Endometrial microvascular endothelial cells (primary cell): ENCODE data around the gene KCMF1. TPM values are rescaled to one million over a fixed set of nuclear protein-coding genes. Genes with fewer than 3 reads are reported as not detected.
"Not testable (repeated sequence)": the region's sequence is repeated elsewhere in the genome, so short reads cannot be mapped to it uniquely, and the experiment has no call there.

Source experiments
- in situ Hi-C: cut with HindIII; loops from 2 replicates; pipeline ENCODE4 v1.10.0; 2017; ENCODE audit warnings: low sequenced_read_pairs, low pct_unique_long_range_greater_than_20kb; ENCODE audit errors: inconsistent ontology term
- total RNA-seq: library from RNA; depleted of rRNA; stranded (reverse); fragments of >200 nt; gene quantifications from one replicate; pipeline ENCODE4 v1.2.3, GENCODE V29; 2015; ENCODE audit errors: inconsistent ontology term

The KCMF1 gene
- total RNA-seq = 68.7 TPM

DNA sequence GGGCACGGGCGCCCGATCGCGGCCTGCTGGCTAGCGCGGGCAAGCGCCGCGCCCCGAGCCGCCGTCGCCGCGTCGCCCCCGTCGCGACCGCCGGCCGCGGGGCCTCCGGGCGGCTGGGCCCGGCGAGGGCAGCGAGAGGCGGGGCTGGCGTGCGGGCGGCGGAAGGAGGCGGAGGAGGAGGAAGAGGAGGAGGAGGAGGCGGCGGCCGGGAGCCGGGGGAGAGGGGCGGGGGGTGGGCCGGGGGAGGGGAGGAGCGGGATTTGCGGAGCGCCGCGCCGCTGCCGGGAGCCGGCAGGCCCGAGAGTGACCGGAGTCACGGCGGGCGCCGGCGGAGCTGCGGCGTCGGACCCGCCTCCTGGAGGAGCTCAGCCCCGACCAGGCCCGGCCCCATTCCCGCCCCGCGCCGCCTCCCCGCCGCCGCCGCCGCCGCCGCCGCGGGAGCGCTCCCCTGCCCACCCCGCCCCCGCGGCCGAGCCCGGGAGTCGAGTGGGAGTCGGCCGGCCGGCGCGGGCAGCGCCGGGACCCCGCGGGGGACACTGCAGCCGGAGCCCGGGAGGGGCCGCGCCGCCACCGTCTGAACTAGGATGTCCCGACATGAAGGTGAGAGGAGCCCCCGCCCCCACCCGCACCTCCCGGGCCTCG lies at the start of gene KCMF1:
Gene KCMF1, plus strand, starts transcription at position 294 of the 642 bp plus-strand sequence. Its CDS starts 291 bp downstream, at position 585.
- in situ Hi-C loops = no loop called here

DNA sequence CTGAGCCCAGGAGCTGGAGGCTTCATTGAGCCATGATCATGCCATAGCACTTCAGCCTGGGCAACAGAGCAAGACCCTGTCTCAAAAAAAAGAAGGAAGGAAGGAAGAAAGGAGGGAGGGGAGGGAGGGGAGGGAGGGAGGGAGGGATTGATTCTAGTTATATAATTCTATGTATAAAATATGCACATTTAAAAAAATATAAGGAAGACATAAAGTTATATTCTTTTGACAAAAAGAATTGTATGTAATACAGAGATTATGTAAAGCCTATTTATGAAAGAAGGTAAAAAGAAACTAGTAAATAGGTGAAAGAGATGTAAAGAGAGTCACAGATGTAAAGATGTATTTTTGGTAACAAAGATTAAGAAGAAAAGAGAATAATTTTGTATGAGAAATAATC lies 48.0 kb upstream of the KCMF1 start:
- in situ Hi-C loops = no loop called here

DNA sequence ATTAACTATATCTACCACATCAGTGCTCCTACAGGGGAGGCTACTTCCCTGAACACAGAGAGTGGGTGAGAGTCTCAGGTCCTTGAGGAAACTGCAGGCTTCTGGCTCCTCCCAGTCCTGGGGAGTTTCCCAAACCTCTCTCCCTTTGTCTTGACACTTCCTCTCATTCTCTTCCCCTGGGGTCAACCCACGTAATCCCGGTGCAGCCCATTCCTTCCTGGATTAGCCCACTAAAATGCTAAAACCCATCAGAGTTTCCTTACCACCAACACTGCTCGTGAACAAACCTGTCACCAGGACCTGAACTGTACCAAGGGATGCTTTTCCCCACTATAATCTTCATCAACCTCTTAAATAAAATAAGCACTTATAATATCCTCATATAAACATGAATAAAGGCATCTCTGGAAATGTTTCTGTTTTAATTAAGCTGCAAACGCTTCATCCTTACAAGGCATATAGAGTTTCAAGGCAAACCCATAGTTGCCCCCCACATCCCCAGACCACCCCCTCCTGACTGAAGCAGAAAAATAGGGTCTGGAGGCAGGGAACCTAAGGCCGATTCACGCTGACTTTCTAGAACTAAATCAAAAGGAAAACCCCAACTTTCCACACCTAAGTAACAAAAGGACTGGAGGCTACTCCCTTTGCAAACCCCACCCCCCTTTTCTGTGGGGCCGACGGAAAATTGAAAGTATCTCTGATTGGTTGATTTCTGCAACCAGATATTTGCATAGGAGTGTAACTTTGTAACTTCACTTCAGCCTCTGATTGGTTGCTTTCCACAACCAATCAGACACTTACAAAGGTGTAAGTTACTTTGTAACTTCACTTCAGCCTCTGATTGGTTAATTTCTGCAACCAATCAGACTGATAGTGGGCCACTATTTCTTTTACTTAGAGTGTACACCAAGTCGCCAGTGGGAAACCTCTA lies 46.5 kb upstream of the KCMF1 start:
- in situ Hi-C loops = no loop called here

DNA sequence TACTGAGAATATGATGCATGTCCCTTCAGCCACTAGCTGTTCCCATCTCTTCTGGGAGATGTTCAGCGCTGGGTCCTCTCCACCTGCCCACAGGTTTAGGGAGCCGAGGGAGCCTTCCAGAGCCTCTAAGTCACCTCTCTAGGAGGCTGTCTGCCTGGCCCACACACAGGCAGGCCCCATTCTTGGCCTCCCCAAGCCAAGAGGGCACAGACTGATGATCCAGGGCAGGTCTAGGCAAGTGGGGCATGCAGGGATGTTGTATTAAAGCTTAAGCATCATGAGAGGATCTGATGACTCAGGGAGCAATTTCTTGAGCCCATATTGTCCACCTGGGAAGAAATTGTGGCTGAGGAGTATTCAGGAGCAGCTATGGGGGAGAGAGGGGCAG lies 45.6 kb upstream of the KCMF1 start:
- in situ Hi-C loops = no loop called here

DNA sequence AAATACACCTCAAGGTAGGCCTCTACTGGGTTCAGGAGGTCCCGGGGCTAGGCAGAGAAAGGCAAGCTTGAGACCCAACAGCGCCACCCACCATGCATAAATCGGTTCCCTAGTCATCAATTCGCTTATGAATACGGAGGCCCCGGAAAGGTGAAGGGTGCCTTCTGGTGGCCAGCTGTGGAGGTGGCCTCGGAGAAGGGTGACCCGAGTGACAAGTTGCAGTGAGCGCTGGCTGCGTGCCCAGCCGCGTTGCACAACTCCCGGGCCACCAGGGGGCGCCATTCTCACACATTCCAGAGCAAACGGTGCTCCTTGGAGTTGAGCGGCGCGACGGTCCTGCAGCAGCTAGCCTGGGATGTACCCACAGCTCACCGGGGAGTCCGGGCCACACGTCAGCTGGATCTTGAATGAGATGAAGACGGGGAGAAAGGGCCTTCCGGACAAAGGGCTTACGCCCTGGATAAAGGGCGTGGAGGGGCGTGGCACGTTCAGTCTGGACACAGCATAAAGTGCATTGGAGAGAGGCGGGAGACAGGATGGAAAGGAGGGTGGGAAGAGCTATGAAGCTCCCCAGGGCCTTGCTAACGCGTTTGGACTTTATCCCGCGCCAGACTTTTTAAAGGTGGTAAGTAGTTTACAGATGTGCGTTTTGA lies 45.1 kb upstream of the KCMF1 start:
- in situ Hi-C loops = no loop called here

DNA sequence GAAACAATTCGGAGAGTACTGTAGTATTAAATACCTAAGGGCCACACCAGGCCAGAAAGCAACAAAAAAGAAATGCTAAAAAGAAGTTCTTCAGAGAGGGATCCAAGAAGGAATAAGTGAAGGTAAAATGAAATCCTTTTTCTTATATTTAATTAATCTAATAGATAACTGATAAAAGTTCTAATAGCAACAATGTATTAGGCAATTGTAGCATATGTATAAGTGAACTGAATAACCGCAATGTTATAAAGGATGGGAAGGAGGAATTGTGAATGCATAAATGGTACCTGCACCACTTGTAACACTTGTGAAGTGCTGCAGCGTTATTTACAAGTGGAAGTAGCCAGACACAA lies 43.7 kb upstream of the KCMF1 start:
- in situ Hi-C loops = no loop called here

DNA sequence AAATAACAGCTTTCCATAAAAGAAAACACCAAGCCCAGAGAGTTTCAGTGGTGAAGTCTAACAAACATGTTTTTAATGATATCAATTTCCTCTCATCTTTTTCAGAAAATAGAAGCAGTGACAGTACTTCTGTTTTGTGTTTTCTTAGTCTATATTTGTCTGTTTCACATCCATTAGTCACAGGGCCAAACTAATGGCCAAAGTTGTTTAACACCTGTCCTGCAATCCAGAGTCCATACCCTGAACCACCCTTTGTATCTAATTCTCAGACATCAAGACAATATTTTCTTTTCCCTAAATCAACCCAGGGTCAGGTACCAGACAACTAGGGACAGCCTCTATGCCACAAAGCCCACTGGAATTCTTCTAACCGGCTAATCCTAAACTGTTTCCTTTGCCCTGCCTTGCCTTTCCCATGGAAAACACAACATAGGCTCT lies 39.6 kb upstream of the KCMF1 start:
- in situ Hi-C loops = no loop called here

DNA sequence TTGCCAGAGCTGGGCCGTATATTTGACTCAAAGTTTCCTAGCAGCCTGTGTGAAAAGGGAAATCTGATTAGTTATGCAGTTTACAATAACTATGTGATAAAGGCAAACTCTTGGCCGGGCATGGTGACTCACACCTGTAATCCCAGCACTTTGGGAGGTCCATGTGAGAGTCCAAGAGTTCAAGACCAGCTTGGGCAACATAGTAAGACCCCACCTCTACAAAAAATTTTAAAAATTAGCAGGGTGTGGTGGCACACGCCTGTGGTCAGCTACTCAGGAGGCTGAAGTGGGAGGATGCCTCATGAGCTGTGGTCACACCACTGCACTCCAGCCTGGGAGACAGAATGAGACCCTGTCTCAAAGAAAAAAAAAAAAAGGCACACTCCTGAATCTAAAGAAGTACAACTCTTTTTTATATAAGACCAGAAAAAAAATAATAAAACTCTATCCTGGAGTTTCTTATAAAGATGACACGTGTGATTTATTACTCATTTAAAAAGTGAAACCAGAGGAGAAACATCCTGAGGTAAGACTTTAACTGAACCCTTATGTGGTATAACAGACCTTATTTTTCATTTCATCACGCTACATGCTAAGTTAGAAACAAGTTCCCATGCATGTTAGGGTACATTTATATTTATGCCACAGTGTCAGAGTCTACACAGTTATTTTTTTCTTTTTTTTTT lies 32.6 kb upstream of the KCMF1 start:
- in situ Hi-C loops = no loop called here

DNA sequence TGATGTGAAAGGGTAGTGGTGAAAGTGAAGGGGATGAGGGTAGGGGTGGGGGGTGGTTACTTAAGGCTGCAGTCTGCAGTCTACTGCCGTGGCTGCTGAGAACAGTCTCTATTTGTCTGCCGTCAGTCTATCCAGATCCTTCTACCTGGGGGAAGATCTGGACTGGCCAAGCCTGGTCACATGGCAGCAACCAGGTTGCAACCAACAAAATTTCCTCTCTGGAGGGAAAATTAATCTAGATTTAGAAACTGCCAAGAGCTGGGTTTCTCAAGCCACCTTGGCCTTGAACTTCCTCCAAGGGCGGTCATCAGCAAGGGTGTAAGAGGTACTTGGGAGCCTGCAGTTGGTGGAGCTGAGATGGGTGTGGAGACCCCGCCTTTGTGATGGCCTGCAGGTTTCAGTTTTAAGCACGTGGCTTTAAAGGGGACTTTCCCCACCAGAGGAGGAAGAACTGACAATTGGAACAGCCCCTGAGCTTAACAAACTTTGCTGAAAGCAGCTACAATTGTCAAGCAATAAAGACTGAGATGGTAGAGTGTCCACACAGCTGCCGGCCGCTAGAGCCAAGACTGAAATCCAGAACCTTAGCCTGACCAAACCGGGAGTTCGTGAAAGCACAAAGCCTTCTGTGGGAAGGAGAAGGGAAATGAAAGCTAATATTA lies 31.4 kb upstream of the KCMF1 start:
- in situ Hi-C loops = no loop called here

DNA sequence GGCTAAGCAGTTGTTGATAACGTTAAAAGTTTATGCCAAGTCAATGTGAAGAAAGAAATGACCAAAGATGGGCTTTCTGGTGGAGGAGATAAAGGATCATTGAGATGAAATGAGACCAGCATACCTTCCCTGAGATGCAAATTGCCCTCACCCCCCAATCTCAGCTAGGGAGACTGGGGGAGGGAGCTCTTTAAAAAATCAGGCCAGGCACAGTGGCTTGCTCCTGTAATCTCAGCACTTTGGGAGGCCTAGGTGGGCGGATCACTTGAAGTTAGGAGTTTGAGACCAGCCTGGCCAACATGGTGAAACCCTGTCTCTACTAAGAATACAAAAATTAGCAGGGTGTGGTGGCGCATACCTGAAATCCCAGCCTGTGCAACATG lies 30.9 kb upstream of the KCMF1 start:
- in situ Hi-C loops = no loop called here

DNA sequence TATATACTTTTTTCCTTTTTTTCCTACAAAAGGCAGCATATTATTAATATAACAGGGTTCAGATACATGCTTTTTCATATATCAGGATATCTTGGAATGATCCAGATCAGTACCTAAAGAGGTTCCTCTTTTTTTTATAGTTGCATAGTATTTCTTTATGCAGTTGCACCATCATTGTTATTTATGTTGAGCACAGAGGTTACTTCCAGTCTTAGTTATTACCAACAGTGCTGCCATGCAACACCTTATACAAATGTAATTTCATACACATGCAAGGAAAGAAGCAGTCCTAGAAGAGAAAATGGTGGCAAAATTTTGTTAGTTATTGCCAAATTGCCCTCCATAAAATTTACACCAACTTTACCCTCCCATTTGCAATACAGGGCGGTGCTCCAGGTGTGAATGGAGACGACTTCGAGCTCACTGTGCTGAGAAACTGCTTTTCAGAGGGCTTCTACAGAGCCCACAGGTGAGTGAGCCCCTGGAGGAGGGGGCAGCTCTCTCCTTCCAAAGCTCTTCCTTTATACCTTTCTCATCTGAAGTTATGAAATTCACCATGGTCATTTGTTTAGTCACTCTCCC lies 30.0 kb upstream of the KCMF1 start:
- in situ Hi-C loops = no loop called here

DNA sequence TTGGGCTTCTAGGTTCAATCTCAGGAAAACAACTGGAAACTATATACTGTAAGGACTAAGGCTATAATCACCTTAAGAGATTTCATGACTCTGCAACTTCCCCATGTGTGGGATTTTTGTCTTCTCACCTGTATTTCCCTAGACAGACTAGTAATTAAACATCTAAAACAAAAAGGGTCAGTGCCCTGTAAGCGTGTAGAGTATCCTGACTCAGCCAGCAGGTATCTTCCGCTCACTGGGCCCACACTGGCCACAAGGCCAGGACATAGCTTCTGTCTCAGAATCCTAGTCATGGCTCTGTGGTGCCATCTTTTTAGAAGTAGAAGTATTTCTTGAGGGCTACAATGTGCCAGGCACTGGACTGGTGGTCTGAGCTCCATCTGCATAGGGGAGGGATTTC lies 28.8 kb upstream of the KCMF1 start:
- in situ Hi-C loops = no loop called here

DNA sequence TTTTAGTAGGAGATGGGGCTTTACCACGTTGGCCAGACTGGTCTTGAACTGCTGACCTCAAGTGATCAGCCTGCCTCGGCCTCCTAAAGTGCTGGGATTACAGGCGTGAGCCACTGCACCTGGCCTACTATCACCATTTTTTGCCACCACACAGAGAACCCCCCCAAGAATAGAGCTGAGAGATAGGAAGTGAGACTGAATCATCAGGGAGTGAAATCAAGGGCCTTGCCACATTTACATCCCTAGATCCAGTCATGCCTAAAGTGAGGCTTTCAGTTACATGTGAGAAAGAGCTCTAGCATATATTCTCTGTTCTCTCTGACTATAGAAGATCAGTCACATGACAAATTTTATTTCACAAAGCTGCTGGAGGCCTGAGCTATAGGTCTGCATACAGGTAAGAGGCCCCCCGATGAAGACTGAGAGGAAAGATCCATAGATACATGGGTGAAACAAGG lies 28.0 kb upstream of the KCMF1 start:
- in situ Hi-C loops = no loop called here

DNA sequence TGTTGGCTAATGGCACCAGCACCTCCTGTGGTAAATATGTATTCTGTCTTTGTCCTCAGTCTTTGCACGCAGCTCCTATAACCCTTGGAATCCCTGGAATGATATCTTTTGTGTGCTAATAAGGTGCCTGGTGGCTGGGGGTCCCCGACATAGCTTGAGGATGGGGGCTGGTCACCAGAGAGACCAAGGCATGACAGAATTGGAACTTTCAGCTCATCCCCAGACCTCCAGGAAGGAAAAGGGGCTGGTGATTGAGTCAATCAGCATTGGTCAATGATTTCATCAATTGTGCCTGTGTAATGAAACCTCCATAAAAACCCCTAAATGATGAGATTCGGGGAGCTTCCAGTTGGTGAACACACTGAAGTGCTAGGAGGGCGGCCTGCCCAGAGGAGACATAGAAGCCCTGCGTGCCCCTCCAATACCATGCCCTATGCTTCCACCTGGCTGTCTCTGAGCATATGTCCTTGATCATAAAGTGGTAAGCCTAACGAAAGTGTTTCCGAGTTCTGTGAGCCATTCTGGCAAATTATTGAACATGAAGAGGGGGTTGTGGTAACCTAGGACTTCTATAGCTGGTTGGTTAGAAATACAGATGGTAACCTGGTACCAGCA lies 26.6 kb upstream of the KCMF1 start:
- in situ Hi-C loops = no loop called here

DNA sequence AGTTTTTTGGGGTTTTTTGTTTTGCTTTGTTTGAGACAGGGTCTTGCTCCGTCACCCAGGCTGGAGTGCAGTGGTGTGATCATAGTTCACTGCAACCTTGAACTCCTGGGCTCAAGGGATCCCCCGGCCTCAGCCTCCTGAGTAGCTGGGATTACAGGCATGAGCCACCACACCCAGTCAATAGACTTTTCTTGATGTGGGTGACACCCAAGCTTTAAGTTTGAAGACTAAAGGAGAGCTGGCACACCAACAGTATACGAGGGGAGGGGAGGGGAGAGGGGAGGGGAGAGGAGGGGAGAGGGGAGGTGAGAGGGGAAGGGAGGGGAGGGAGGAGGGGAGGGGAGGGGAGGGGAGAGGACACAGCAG lies 25.1 kb upstream of the KCMF1 start:
- in situ Hi-C loops = not testable (repeated sequence)

DNA sequence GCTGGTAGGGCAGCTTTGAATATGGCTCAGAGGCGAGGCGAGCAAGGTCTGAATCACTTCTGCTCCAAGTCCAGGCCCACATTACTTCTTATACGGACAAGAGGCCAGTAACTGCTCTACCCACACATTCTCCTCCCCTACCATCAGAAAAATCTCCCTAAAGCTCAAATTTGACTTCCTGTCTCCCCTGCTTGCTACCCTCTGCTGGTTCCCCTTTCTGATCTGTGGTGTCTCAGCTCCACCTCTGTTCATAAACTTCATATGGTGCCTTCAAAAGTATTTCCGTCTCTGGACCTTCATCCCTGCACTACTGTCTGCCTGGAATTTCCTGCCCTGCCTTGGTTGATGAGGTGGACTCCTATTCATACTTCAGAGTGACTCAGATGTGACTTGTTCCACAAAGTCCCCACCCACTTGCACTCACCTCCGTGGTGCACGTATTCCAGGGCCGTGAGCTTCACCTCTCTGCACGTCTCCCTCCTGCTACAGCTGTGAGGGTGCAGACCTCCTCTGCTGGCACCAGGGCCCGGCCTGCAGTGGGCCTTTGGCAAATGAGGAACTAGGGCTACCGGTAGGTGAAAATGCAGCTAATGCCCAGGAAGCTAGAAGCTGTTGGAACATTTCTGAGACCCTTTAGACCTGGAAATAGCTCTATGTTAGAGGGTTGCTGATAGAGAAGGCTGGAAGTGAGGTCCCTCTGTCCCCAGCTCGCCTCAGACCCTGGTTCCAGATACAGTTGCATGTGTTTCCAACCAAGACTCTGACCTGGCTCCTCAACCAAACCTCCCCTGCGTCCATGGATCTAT lies 24.6 kb upstream of the KCMF1 start:
- in situ Hi-C loops = no loop called here

DNA sequence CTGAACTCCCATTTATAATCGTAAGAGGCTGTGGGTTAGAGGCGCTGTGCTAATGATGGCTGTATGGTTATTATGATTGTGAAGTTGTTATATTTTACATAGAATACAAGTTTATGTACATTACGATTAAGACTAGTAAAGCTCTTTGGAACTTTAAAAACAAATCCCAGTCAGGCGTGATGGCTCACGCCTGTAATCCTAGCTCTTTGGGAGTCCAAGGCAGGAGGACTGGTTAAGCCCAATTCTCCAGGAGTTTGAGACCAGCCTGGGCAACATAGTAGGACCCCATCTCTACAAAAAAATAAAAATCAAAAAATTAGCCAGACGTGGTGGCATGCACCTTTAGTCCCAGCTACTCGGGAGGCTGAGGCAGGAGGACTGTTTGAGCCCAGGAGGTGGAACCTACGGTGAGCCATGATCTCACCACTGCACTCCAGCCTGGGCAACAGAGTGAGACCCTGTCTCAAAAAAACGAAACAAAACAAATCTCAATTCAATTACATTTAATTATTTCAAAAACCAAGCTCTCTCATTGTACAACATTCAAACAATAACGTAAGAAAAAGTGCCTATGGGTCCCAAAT lies 23.9 kb upstream of the KCMF1 start:
- in situ Hi-C loops = no loop called here
